Body of pancreas (tissue), 4 donors: Measurements from ENCODE around the gene FGF21. TPM values are rescaled to one million over a fixed set of nuclear protein-coding genes. Genes with fewer than 3 reads are reported as not detected.

ENCODE experiments used
- ATAC-seq: fragments of 150-250 bp; one replicate; pipeline ENCODE4 v1.9.1; 2016
- DNase-seq, 4 donors: peaks; one replicate each; pipeline ENCODE4 v3.0.0-alpha.2; 2019
- H3K27ac ChIP-seq, 4 donors: fragments of 200-600 bp; sonication (generic); 1 replicate in 3 of 4; 2 replicates in 1 of 4; pipeline versions ENCODE4 v1.5.1 to v1.6.1; 2016 to 2019; ENCODE audit warnings: mild to moderate bottlenecking in 1 of 4, mixed read lengths in 1 of 4, moderate library complexity in 1 of 4
- H3K27me3 ChIP-seq, 2 donors: fragments of 200-600 bp; sonication (generic); one replicate each; pipeline ENCODE4 v1.6.0; 2016; ENCODE audit warnings: mild to moderate bottlenecking in 1 of 2
- H3K36me3 ChIP-seq, 2 donors: fragments of 200-600 bp; sonication (generic); replicated peaks in 1 of 2; 2 replicates each; pipeline ENCODE4 v1.5.1; 2016; ENCODE audit warnings: low read depth in 2 of 2; ENCODE audit not compliant: insufficient read depth in 1 of 2
- H3K4me1 ChIP-seq: fragments of 200-600 bp; sonication (generic); one replicate; pipeline ENCODE4 v1.6.0; 2016
- H3K4me3 ChIP-seq, 2 donors: fragments of 200-600 bp; sonication (generic); 1 replicate in 1 of 2; 2 replicates in 1 of 2; pipeline ENCODE4 v1.5.1; 2016 to 2019
- H3K9me3 ChIP-seq, 3 donors: fragments of 200-600 bp; sonication (generic); 1 replicate in 2 of 3; 2 replicates in 1 of 3; pipeline ENCODE4 v1.5.1; 2016
- CTCF ChIP-seq, 7 experiments: fragments of 450-650 bp in 4 of 7; fragments of 200-600 bp in 3 of 7; sonication (generic) in 3 of 7; IDR thresholded peaks; one replicate each; pipeline ENCODE4 v1.5.1; 2016 to 2019; ENCODE audit warnings: antibody characterized with exemption in 7 of 7
- POLR2A ChIP-seq, 3 donors: fragments of 450-650 bp; IDR thresholded peaks; one replicate each; pipeline ENCODE4 v1.6.1; 2016; ENCODE audit warnings: antibody characterized with exemption in 3 of 3, mild to moderate bottlenecking in 2 of 3
- WGBS, 2 donors: methylation state at CpG; one replicate each; pipeline ENCODE4 v1.1.5; 2017; 5-methylcytosine and 5-hydroxymethylcytosine counted together
- intact Hi-C: fragments of 100-400 bp; cut with DNase I; formaldehyde crosslinking; loops from one replicate; pipeline ENCODE4 v1.15.1; 2023
- total RNA-seq, 2 donors: library from RNA; depleted of rRNA; stranded (reverse); fragments of >200 nt; gene quantifications; one replicate each; pipeline ENCODE4 v1.1.0, GENCODE V29; 2016

FGF21 gene
- total RNA-seq, 2 donors from 2014 or later: not detected

GRCh38 chr19:48770734-48771472 is 15.6 kb downstream of the FGF21 start:
- H3K36me3 ChIP-seq: no peaks in the 10 kb centered on the region
- no peaks in the 10 kb centered on the region for H3K27me3 ChIP-seq
- no peak for ATAC-seq
- H3K9me3 ChIP-seq: no peaks in the 10 kb centered on the region
- 81% methylated on average over 20 of the region's 20 CpGs for WGBS, 2 donors
- intact Hi-C loops: no loop called here
- peaks cover 80% of the 10 kb centered on the region for H3K4me1 ChIP-seq
- DNase-seq: no peak
- peak overlapping the region; percentile 17 to 93 (median 88) for H3K27ac ChIP-seq
- H3K4me3 ChIP-seq: no peak overlapping the region
- TF ChIP-seq CTCF (IDR thresholded peaks at IDR 0.05): no peak
- TF ChIP-seq POLR2A (IDR thresholded peaks at IDR 0.05): no peak

GRCh38 chr19:48772503-48772953 is 17.2 kb downstream of the FGF21 start:
- DNase-seq: peak; percentile 91 to 97 (median 96)
- no peaks in the 10 kb centered on the region for H3K9me3 ChIP-seq
- H3K4me1 ChIP-seq: peaks cover 88% of the 10 kb centered on the region
- 12 to 15% methylated on average over 10 to 13 of the region's 13 CpGs for WGBS, 2 donors
- TF ChIP-seq POLR2A (IDR thresholded peaks at IDR 0.05): peak in 1 of 3 donors; percentile 17
- TF ChIP-seq CTCF (IDR thresholded peaks at IDR 0.05): no peak
- intact Hi-C loops: no loop called here
- no peak overlapping the region for H3K4me3 ChIP-seq
- no peaks in the 10 kb centered on the region for H3K36me3 ChIP-seq
- no peaks in the 10 kb centered on the region for H3K27me3 ChIP-seq
- ATAC-seq: peak; percentile 82
- peak overlapping the region; percentile 70 to 93 (median 88) for H3K27ac ChIP-seq

- peaks cover 83% of the 10 kb centered on the region for H3K4me1 ChIP-seq
- ATAC-seq: no peak
- intact Hi-C loops: no loop called here
- H3K9me3 ChIP-seq: no peaks in the 10 kb centered on the region
- DNase-seq: no peak
- H3K27ac ChIP-seq: peak overlapping the region; percentile 8 to 92 (median 88)
- H3K27me3 ChIP-seq: no peaks in the 10 kb centered on the region
- TF ChIP-seq POLR2A (IDR thresholded peaks at IDR 0.05): no peak
- no peak for TF ChIP-seq CTCF (IDR thresholded peaks at IDR 0.05)
- no peaks in the 10 kb centered on the region for H3K36me3 ChIP-seq
- H3K4me3 ChIP-seq: no peak overlapping the region
- WGBS, 2 donors: 41% methylated on average over 5 of the region's 5 CpGs
Observed at GRCh38 chr19:48777139-48777538, 21.8 kb downstream of the FGF21 start.

- peaks cover 82% of the 10 kb centered on the region for H3K4me1 ChIP-seq
- no peak overlapping the region for H3K4me3 ChIP-seq
- H3K27me3 ChIP-seq: no peaks in the 10 kb centered on the region
- DNase-seq (no peak), ATAC-seq (no peak)
- 77 to 78% methylated on average over 9 to 12 of the region's 12 CpGs for WGBS, 2 donors
- intact Hi-C loops: no loop called here
- TF ChIP-seq CTCF (IDR thresholded peaks at IDR 0.05) (no peak), POLR2A (IDR thresholded peaks at IDR 0.05) (no peak)
- H3K27ac ChIP-seq: peak overlapping the region in 2 of 4 donors; percentile 92
- H3K36me3 ChIP-seq: no peaks in the 10 kb centered on the region
- H3K9me3 ChIP-seq: no peaks in the 10 kb centered on the region
Observed at GRCh38 chr19:48777720-48778119, 22.4 kb downstream of the FGF21 start.

GRCh38 chr19:48779636-48780035 is 24.3 kb downstream of the FGF21 start:
- TF ChIP-seq POLR2A (IDR thresholded peaks at IDR 0.05): no peak
- TF ChIP-seq CTCF (IDR thresholded peaks at IDR 0.05): no peak
- intact Hi-C loops: no loop called here
- peak overlapping the region in 3 of 4 donors; percentile 31 to 92 (median 92) for H3K27ac ChIP-seq

More at GRCh38 chr19:48779636-48780035, 24.3 kb downstream of the FGF21 start:
- Histone ChIP-seq H3K4me3 (no peak overlapping the region), H3K36me3 (no peaks in the 10 kb centered on the region), H3K27me3 (no peaks in the 10 kb centered on the region), H3K9me3 (no peaks in the 10 kb centered on the region), H3K4me1 (peaks cover 69% of the 10 kb centered on the region)
- no peak for DNase-seq
- no peak for ATAC-seq
- WGBS, 2 donors: 13 to 41% methylated on average over 1 of the region's 1 CpG
